Activated CD8-positive, alpha-beta T cell treated with anti-CD3 and anti-CD28 coated beads for 36 hours (primary cell): ENCODE results near the gene APOL3. TPM values are rescaled to one million over a fixed set of nuclear protein-coding genes. Genes with fewer than 3 reads are reported as not detected.
A peak's percentile ranks its signal among the peaks of the same experiment; 100 is the strongest.
"Not testable (repeated sequence)": the region's sequence is repeated elsewhere in the genome, so short reads cannot be mapped to it uniquely, and the experiment has no call there.

Experiments
- ATAC-seq: fragments of 200-7000 bp; cut with Tn5 transposase; one replicate; pipeline ENCODE4 v1.10.0; 2021; ENCODE audit warnings: mild to moderate bottlenecking, moderate library complexity
- CTCF ChIA-PET: fragments of 350-600 bp; sonication (Branson Sonifier 250); formaldehyde crosslinking; loops from one replicate; lab custom pipeline; 2021; ENCODE audit warnings: antibody characterized with exemption; lab: Charles Lee
- POLR2A ChIA-PET: fragments of 350-600 bp; sonication (Branson Sonifier 250); formaldehyde crosslinking; loops from one replicate; lab custom pipeline; 2021; ENCODE audit warnings: antibody characterized with exemption; lab: Charles Lee
- DNase-seq: peaks from one replicate; pipeline ENCODE4 v3.0.0-alpha.2; 2020
- H3K27ac Mint-ChIP-seq: one replicate; pipeline ENCODE4 v1.8.0; 2021; ENCODE audit warnings: mild to moderate bottlenecking, mixed read lengths
- H3K27me3 Mint-ChIP-seq: one replicate; pipeline ENCODE4 v1.8.0; 2021; ENCODE audit warnings: mixed read lengths
- H3K36me3 Mint-ChIP-seq: one replicate; pipeline ENCODE4 v1.8.0; 2021; ENCODE audit warnings: low read depth, mixed read lengths
- H3K4me1 Mint-ChIP-seq: one replicate; pipeline ENCODE4 v1.8.0; 2021; ENCODE audit warnings: low read depth, mixed read lengths
- H3K4me3 Mint-ChIP-seq: one replicate; pipeline ENCODE4 v1.8.0; 2021; ENCODE audit warnings: mild to moderate bottlenecking, moderate library complexity, mixed read lengths
- H3K9me3 Mint-ChIP-seq: one replicate; pipeline ENCODE4 v1.8.0; 2021; ENCODE audit warnings: mixed read lengths
- intact Hi-C: fragments of 100-400 bp; cut with micrococcal nuclease; formaldehyde crosslinking; loops from one replicate; pipeline ENCODE4 v1.10.0; 2022
- total RNA-seq, 2 experiments: library from RNA; stranded (reverse); gene quantifications; one replicate each; pipeline ENCODE4 v1.2.3, GENCODE V29; 2021
- TF ChIP-seq, protein P1 (sequence below): fragments of 200-600 bp; IDR thresholded peaks from one replicate; pipeline ENCODE4 v1.8.0; 2022; ENCODE audit warnings: antibody characterized with exemption, mild to moderate bottlenecking

APOL3 gene, protein sequence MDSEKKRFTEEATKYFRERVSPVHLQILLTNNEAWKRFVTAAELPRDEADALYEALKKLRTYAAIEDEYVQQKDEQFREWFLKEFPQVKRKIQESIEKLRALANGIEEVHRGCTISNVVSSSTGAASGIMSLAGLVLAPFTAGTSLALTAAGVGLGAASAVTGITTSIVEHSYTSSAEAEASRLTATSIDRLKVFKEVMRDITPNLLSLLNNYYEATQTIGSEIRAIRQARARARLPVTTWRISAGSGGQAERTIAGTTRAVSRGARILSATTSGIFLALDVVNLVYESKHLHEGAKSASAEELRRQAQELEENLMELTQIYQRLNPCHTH
- total RNA-seq = 10 to 100 TPM; 44.5 to 46.7 TPM

DNA sequence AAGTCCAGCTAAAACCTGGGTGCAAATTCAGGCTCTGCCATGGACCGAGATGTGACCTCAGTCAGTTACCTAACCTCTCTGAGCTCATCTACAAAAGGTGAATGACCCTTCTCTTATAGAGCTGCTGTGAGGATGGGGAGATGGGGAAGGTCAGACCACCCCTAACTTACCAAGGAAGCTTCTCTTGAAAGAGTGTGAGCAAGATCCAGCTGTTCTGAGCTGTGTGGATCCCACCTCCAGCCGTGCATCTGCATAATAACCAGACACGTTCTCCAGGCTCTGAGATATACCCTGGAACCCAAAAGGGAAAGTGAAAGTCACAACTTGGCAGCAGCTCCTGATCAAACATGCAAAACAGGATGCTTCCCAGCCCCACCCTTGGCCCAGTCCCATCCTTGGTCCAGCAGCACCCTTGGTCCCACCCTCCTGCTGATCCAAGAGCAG lies at the start of gene APOL3:
Gene APOL3 (minus strand): TSS at position 257 of the 444 bp plus-strand sequence. CDS start 11,700 bp downstream, outside the sequence.
- no peaks in the 10 kb centered on the region for H3K9me3 Mint-ChIP-seq
- intact Hi-C loops = no loop called here
- H3K27ac Mint-ChIP-seq = peak within 1 kb of the TSS; percentile 99
- POLR2A ChIA-PET = interaction anchor here (1.0 to 3.5 kb wide), 4 partner anchors 9 to 512 kb away, joined by 3 to 13 read pairs (median 4); partner anchors contain the start of gene APOL6
- no peaks in the 10 kb centered on the region for H3K27me3 Mint-ChIP-seq
- H3K4me1 Mint-ChIP-seq = peaks cover 86% of the 10 kb centered on the region
- H3K4me3 Mint-ChIP-seq = peak within 1 kb of the TSS; percentile 89
- DNase-seq = peak; percentile 64
- CTCF ChIA-PET = interaction anchor here (1.1 to 10.5 kb wide), 9 partner anchors 9 to 512 kb away, joined by 3 to 156 read pairs (median 5); partner anchors contain the start of gene APOL6
- H3K36me3 Mint-ChIP-seq = peaks cover 15% of the 10 kb centered on the region
- TF ChIP-seq, protein P1, sequence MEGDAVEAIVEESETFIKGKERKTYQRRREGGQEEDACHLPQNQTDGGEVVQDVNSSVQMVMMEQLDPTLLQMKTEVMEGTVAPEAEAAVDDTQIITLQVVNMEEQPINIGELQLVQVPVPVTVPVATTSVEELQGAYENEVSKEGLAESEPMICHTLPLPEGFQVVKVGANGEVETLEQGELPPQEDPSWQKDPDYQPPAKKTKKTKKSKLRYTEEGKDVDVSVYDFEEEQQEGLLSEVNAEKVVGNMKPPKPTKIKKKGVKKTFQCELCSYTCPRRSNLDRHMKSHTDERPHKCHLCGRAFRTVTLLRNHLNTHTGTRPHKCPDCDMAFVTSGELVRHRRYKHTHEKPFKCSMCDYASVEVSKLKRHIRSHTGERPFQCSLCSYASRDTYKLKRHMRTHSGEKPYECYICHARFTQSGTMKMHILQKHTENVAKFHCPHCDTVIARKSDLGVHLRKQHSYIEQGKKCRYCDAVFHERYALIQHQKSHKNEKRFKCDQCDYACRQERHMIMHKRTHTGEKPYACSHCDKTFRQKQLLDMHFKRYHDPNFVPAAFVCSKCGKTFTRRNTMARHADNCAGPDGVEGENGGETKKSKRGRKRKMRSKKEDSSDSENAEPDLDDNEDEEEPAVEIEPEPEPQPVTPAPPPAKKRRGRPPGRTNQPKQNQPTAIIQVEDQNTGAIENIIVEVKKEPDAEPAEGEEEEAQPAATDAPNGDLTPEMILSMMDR = no peak
- ATAC-seq = peak; percentile 54

DNA sequence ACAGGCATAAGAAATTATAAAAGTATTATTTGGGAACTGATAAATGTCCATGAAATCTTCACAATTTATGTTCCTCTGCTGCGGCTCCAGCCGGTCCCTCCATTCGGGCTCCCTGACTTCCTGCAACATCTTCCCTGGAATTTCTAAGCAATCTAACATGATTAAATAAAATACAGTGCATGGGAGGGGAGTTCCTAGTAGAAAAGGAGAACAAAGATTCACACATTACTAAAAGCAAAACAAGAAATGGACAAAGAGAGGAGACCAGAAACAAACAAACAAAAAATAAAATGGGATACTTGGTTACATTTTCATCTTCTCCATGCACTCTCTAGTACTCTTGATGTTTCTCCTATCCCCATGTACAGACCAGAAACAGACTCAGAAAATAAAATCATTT lies 49.7 kb upstream of the APOL3 start:
- H3K9me3 Mint-ChIP-seq = peaks cover 4% of the 10 kb centered on the region
- peaks cover 12% of the 10 kb centered on the region for H3K27me3 Mint-ChIP-seq
- H3K27ac Mint-ChIP-seq = no peak overlapping the region
- intact Hi-C loops = no loop called here
- ATAC-seq (no peak), DNase-seq (no peak)
- no peaks in the 10 kb centered on the region for H3K36me3 Mint-ChIP-seq
- ChIA-PET POLR2A (interaction anchor here (1.2 kb wide), 1 partner anchor 12 kb away, joined by 3 read pairs; no protein-coding TSS in a partner anchor), CTCF (interaction anchor here (1.7 to 1.8 kb wide), 2 partner anchors 15 to 276 kb away, joined by 3 to 5 read pairs; no protein-coding TSS in a partner anchor)
- TF ChIP-seq, protein P1 = no peak
- no peak overlapping the region for H3K4me3 Mint-ChIP-seq
- H3K4me1 Mint-ChIP-seq = peaks cover 9% of the 10 kb centered on the region

DNA sequence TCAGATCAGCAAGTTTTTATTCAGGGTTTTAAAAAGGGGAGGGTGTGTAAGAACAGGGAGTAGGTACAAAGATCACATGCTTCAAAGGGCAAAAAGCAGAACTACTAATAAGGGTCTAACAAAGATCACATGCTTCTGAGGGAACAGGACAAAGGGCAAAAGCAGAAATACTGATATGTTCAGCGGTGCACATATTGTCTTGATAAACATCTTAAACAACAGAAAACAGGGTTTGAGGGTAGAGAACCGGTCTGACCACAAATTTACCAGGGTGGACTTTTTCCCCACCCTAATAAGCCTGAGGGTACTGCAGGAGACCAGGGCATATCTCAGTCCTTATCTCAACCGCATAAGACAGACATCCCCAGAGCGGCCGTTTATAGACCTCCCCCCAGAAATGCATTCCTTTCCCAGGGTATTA lies 48.9 kb upstream of the APOL3 start:
- H3K36me3 Mint-ChIP-seq, H3K27me3 Mint-ChIP-seq, ATAC-seq, H3K27ac Mint-ChIP-seq, H3K4me3 Mint-ChIP-seq, DNase-seq, H3K4me1 Mint-ChIP-seq, H3K9me3 Mint-ChIP-seq, intact Hi-C loops: not testable (repeated sequence)
- POLR2A ChIA-PET = interaction anchor here (1.2 kb wide), 1 partner anchor 12 kb away, joined by 3 read pairs; no protein-coding TSS in a partner anchor
- CTCF ChIA-PET = interaction anchor here (1.4 kb wide), 1 partner anchor 69 kb away, joined by 3 read pairs; no protein-coding TSS in a partner anchor

DNA sequence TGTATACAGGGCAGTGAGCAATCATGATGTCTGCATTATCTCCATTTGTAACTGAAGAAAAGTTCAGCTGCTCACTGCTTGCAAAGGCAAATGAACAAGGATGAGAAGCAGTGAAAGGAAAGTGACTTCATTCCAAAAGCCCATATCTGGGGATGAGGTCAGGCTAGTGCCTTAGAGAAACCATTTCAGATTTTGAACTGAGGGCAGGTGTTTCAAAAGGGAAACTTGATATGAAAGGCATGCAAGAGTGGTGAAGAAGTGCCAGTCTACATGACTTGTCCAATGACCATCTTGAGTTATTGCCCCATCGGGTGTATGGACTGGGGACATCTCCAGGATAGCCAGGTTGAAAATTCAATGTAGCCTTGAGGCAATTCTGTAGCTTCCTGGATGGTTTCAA lies 48.4 kb upstream of the APOL3 start:
- POLR2A ChIA-PET = interaction anchor here (1.2 kb wide), 1 partner anchor 11 kb away, joined by 3 read pairs; no protein-coding TSS in a partner anchor
- ATAC-seq = no peak
- Mint-ChIP-seq H3K27me3 (peaks cover 9% of the 10 kb centered on the region), H3K4me1 (peaks cover 9% of the 10 kb centered on the region), H3K36me3 (no peaks in the 10 kb centered on the region), H3K27ac (no peak overlapping the region), H3K9me3 (peaks cover 4% of the 10 kb centered on the region), H3K4me3 (no peak overlapping the region)
- CTCF ChIA-PET = interaction anchor here (0.8 to 1.9 kb wide), 6 partner anchors 8 to 70 kb away, joined by 3 to 8 read pairs (median 4); partner anchors contain the start of gene APOL2
- DNase-seq = no peak
- intact Hi-C loops = no loop called here
- TF ChIP-seq, protein P1 = no peak

DNA sequence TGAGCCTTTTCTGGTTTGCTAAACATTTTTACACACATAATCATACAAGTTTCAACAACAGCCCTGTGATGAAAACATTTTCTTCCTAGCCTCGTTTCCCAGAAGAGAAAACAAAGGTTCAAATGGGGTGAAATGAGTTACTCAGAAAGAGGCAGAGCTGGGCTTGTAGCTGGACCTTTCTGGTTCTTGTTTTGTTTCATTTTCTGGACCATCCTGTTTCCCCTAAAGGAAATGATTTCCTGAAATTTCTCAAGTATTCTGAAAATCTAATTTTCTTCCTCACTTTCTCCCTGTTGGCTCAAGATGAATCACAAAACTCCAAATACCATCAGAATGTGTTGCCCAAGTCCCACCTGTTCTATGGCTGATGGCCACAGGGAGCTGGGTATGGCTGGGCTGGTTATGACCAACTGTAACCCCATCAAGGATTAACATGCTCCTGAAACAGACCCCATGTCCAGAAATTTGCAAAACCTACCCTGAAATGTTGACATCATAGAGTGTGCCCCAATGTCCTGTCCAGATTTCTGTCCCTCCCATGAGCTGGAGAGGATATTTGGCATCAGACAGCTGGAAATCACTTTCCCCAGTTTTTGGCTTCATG lies 47.7 kb upstream of the APOL3 start:
- peaks cover 9% of the 10 kb centered on the region for H3K4me1 Mint-ChIP-seq
- no peaks in the 10 kb centered on the region for H3K36me3 Mint-ChIP-seq
- DNase-seq (no peak), ATAC-seq (no peak)
- ChIA-PET POLR2A (no interaction called here), CTCF (interaction anchor here (0.8 to 1.9 kb wide), 6 partner anchors 9 to 70 kb away, joined by 3 to 8 read pairs (median 4); partner anchors contain the start of gene APOL2)
- H3K4me3 Mint-ChIP-seq = no peak overlapping the region
- intact Hi-C loops = no loop called here
- peaks cover 4% of the 10 kb centered on the region for H3K9me3 Mint-ChIP-seq
- H3K27me3 Mint-ChIP-seq = peaks cover 9% of the 10 kb centered on the region
- TF ChIP-seq, protein P1 = no peak
- H3K27ac Mint-ChIP-seq = no peak overlapping the region
